Measurements from ENCODE around the gene SLCO2A1.

- no peak for TF ChIP-seq CTCF (IDR thresholded peaks at IDR 0.05)
- no peak for TF ChIP-seq EZH2 (IDR thresholded peaks at IDR 0.05; ENCODE audit: borderline replicate concordance, insufficient read depth, low read depth, low read length, poor library complexity, severe bottlenecking)
These were observed 33.5 kb downstream of the SLCO2A1 start for GRCh38 chr3:133996251-133996661.
